ENCODE data around the gene COL4A6.
"Not testable (repeated sequence)": the region's sequence is repeated elsewhere in the genome, so short reads cannot be mapped to it uniquely, and the experiment has no call there.

Gene COL4A6

GRCh38 chrX:108438110-108438623, at the start of gene COL4A6:
Gene COL4A6, minus strand, starts transcription at chrX:108438422. Its CDS starts 226 bp downstream, at chrX:108438196.
- H3K4me3 ChIP-seq (ENCODE audit: low read depth, low read length) = peak within 1 kb of the TSS; percentile 85
- 0 out of 2 replicates have a peak, but pooled peaks cover 2% of the 10 kb centered on the region for H3K36me3 ChIP-seq (ENCODE audit: control insufficient read depth, insufficient read depth, low read length)
- H3K9ac ChIP-seq (ENCODE audit: low read length) = peak within 1 kb of the TSS; percentile 78
- H3K27ac ChIP-seq (ENCODE audit: low read depth, low read length) = no peak within 1 kb of the TSS
- H3K27me3 ChIP-seq (ENCODE audit: control insufficient read depth, insufficient read depth, low read length) = peaks cover 12% of the 10 kb centered on the region; the same call in 1 of the 2 replicates
- H3K4me1 ChIP-seq (ENCODE audit: control insufficient read depth, insufficient read depth, low read length) = peaks cover 22% of the 10 kb centered on the region
- no peaks in the 10 kb centered on the region for H3K9me3 ChIP-seq (ENCODE audit: control insufficient read depth, insufficient read depth, low read depth, low read length)

GRCh38 chrX:108485960-108486359, 47.7 kb upstream of the COL4A6 start:
- Histone ChIP-seq H3K27me3 (ENCODE audit: control insufficient read depth, insufficient read depth, low read length) (no peaks in the 10 kb centered on the region; the same call in 1 of the 2 replicates), H3K4me3 (ENCODE audit: low read depth, low read length) (no peak overlapping the region), H3K27ac (ENCODE audit: low read depth, low read length) (no peak overlapping the region), H3K9me3 (ENCODE audit: control insufficient read depth, insufficient read depth, low read depth, low read length) (peaks cover 12% of the 10 kb centered on the region; the same call in 1 of the 2 replicates), H3K36me3 (ENCODE audit: control insufficient read depth, insufficient read depth, low read length) (peaks cover 10% of the 10 kb centered on the region), H3K4me1 (ENCODE audit: control insufficient read depth, insufficient read depth, low read length) (no peaks in the 10 kb centered on the region), H3K9ac (ENCODE audit: low read length) (no peak overlapping the region)

- Histone ChIP-seq H3K36me3 (ENCODE audit: control insufficient read depth, insufficient read depth, low read length) (peaks cover 17% of the 10 kb centered on the region), H3K27me3 (ENCODE audit: control insufficient read depth, insufficient read depth, low read length) (no peaks in the 10 kb centered on the region; the same call in 1 of the 2 replicates), H3K4me1 (ENCODE audit: control insufficient read depth, insufficient read depth, low read length) (no peaks in the 10 kb centered on the region), H3K4me3 (ENCODE audit: low read depth, low read length) (no peak overlapping the region), H3K9me3 (ENCODE audit: control insufficient read depth, insufficient read depth, low read depth, low read length) (peaks cover 15% of the 10 kb centered on the region; the same call in 1 of the 2 replicates), H3K9ac (ENCODE audit: low read length) (no peak overlapping the region), H3K27ac (ENCODE audit: low read depth, low read length) (no peak overlapping the region)
Measured at GRCh38 chrX:108484251-108484650, 46.0 kb upstream of the COL4A6 start.

GRCh38 chrX:108481528-108481927, 43.3 kb upstream of the COL4A6 start:
- Histone ChIP-seq H3K9me3 (ENCODE audit: control insufficient read depth, insufficient read depth, low read depth, low read length) (peaks cover 15% of the 10 kb centered on the region; the same call in 1 of the 2 replicates), H3K36me3 (ENCODE audit: control insufficient read depth, insufficient read depth, low read length) (peaks cover 23% of the 10 kb centered on the region)
- not testable (repeated sequence) for H3K4me3 ChIP-seq (ENCODE audit: low read depth, low read length); H3K9ac ChIP-seq (ENCODE audit: low read length); H3K27me3 ChIP-seq (ENCODE audit: control insufficient read depth, insufficient read depth, low read length); H3K27ac ChIP-seq (ENCODE audit: low read depth, low read length); H3K4me1 ChIP-seq (ENCODE audit: control insufficient read depth, insufficient read depth, low read length)

- Histone ChIP-seq H3K36me3 (ENCODE audit: control insufficient read depth, insufficient read depth, low read length) (peaks cover 9% of the 10 kb centered on the region; the same call in 1 of the 2 replicates), H3K4me1 (ENCODE audit: control insufficient read depth, insufficient read depth, low read length) (no peaks in the 10 kb centered on the region), H3K4me3 (ENCODE audit: low read depth, low read length) (no peak overlapping the region), H3K9me3 (ENCODE audit: control insufficient read depth, insufficient read depth, low read depth, low read length) (peaks cover 4% of the 10 kb centered on the region; the same call in 1 of the 2 replicates), H3K27me3 (ENCODE audit: control insufficient read depth, insufficient read depth, low read length) (no peaks in the 10 kb centered on the region), H3K9ac (ENCODE audit: low read length) (no peak overlapping the region), H3K27ac (ENCODE audit: low read depth, low read length) (no peak overlapping the region)
Measured at GRCh38 chrX:108473979-108474378, 35.8 kb upstream of the COL4A6 start.

- H3K9me3 ChIP-seq (ENCODE audit: control insufficient read depth, insufficient read depth, low read depth, low read length) = peaks cover 4% of the 10 kb centered on the region; the same call in 1 of the 2 replicates
- peaks cover 7% of the 10 kb centered on the region; the same call in 1 of the 2 replicates for H3K4me1 ChIP-seq (ENCODE audit: control insufficient read depth, insufficient read depth, low read length)
- H3K9ac ChIP-seq (ENCODE audit: low read length) = no peak overlapping the region
- peaks cover 3% of the 10 kb centered on the region; the same call in 1 of the 2 replicates for H3K36me3 ChIP-seq (ENCODE audit: control insufficient read depth, insufficient read depth, low read length)
- H3K4me3 ChIP-seq (ENCODE audit: low read depth, low read length) = no peak overlapping the region
- no peaks in the 10 kb centered on the region for H3K27me3 ChIP-seq (ENCODE audit: control insufficient read depth, insufficient read depth, low read length)
- H3K27ac ChIP-seq (ENCODE audit: low read depth, low read length) = no peak overlapping the region
Measured at GRCh38 chrX:108468486-108468885, 30.3 kb upstream of the COL4A6 start.

- Histone ChIP-seq H3K27ac (ENCODE audit: low read depth, low read length) (no peak overlapping the region), H3K27me3 (ENCODE audit: control insufficient read depth, insufficient read depth, low read length) (no peaks in the 10 kb centered on the region), H3K36me3 (ENCODE audit: control insufficient read depth, insufficient read depth, low read length) (no peaks in the 10 kb centered on the region), H3K4me3 (ENCODE audit: low read depth, low read length) (no peak overlapping the region), H3K9ac (ENCODE audit: low read length) (no peak overlapping the region), H3K4me1 (ENCODE audit: control insufficient read depth, insufficient read depth, low read length) (peaks cover 9% of the 10 kb centered on the region; the same call in 1 of the 2 replicates), H3K9me3 (ENCODE audit: control insufficient read depth, insufficient read depth, low read depth, low read length) (0 out of 2 replicates have a peak, but pooled peaks cover under 1% of the 10 kb centered on the region)
Measured at GRCh38 chrX:108464604-108465003, 26.4 kb upstream of the COL4A6 start.

GRCh38 chrX:108456971-108457477, 18.8 kb upstream of the COL4A6 start:
- Histone ChIP-seq H3K4me3 (ENCODE audit: low read depth, low read length) (no peak overlapping the region), H3K36me3 (ENCODE audit: control insufficient read depth, insufficient read depth, low read length) (peaks cover 5% of the 10 kb centered on the region; the same call in 1 of the 2 replicates), H3K9me3 (ENCODE audit: control insufficient read depth, insufficient read depth, low read depth, low read length) (no peaks in the 10 kb centered on the region; the same call in 1 of the 2 replicates), H3K9ac (ENCODE audit: low read length) (no peak overlapping the region), H3K27ac (ENCODE audit: low read depth, low read length) (no peak overlapping the region), H3K4me1 (ENCODE audit: control insufficient read depth, insufficient read depth, low read length) (no peaks in the 10 kb centered on the region), H3K27me3 (ENCODE audit: control insufficient read depth, insufficient read depth, low read length) (no peaks in the 10 kb centered on the region; the same call in 1 of the 2 replicates)

- no peak overlapping the region for H3K27ac ChIP-seq (ENCODE audit: low read depth, low read length)
- H3K4me3 ChIP-seq (ENCODE audit: low read depth, low read length) = no peak overlapping the region
- H3K4me1 ChIP-seq (ENCODE audit: control insufficient read depth, insufficient read depth, low read length) = no peaks in the 10 kb centered on the region
- H3K36me3 ChIP-seq (ENCODE audit: control insufficient read depth, insufficient read depth, low read length) = peaks cover 5% of the 10 kb centered on the region; the same call in 1 of the 2 replicates
- no peaks in the 10 kb centered on the region; the same call in 1 of the 2 replicates for H3K27me3 ChIP-seq (ENCODE audit: control insufficient read depth, insufficient read depth, low read length)
- H3K9me3 ChIP-seq (ENCODE audit: control insufficient read depth, insufficient read depth, low read depth, low read length) = no peaks in the 10 kb centered on the region; the same call in 1 of the 2 replicates
- H3K9ac ChIP-seq (ENCODE audit: low read length) = no peak overlapping the region
Measured at GRCh38 chrX:108453841-108454240, 15.6 kb upstream of the COL4A6 start.

GRCh38 chrX:108447303-108447702, 9.1 kb upstream of the COL4A6 start:
- Histone ChIP-seq H3K4me3 (ENCODE audit: low read depth, low read length) (no peak overlapping the region), H3K27ac (ENCODE audit: low read depth, low read length) (no peak overlapping the region), H3K4me1 (ENCODE audit: control insufficient read depth, insufficient read depth, low read length) (peaks cover 13% of the 10 kb centered on the region), H3K9me3 (ENCODE audit: control insufficient read depth, insufficient read depth, low read depth, low read length) (peaks cover 8% of the 10 kb centered on the region; the same call in 1 of the 2 replicates), H3K36me3 (ENCODE audit: control insufficient read depth, insufficient read depth, low read length) (peaks cover 5% of the 10 kb centered on the region; the same call in 1 of the 2 replicates), H3K9ac (ENCODE audit: low read length) (no peak overlapping the region), H3K27me3 (ENCODE audit: control insufficient read depth, insufficient read depth, low read length) (no peaks in the 10 kb centered on the region)

- Histone ChIP-seq H3K27me3 (ENCODE audit: control insufficient read depth, insufficient read depth, low read length) (peaks cover under 1% of the 10 kb centered on the region; the same call in 1 of the 2 replicates), H3K9me3 (ENCODE audit: control insufficient read depth, insufficient read depth, low read depth, low read length) (peaks cover 8% of the 10 kb centered on the region; the same call in 1 of the 2 replicates), H3K4me1 (ENCODE audit: control insufficient read depth, insufficient read depth, low read length) (peaks cover 35% of the 10 kb centered on the region), H3K4me3 (ENCODE audit: low read depth, low read length) (peak overlapping the region; percentile 85; the same call in 1 of the 2 replicates), H3K36me3 (ENCODE audit: control insufficient read depth, insufficient read depth, low read length) (peaks cover 5% of the 10 kb centered on the region; the same call in 1 of the 2 replicates), H3K9ac (ENCODE audit: low read length) (no peak overlapping the region), H3K27ac (ENCODE audit: low read depth, low read length) (no peak overlapping the region)
Measured at GRCh38 chrX:108442901-108443464, 4.8 kb upstream of the COL4A6 start.

Data from HUES6 (cell line).